Stimulated activated CD8-positive, alpha-beta memory T cell treated with anti-CD3 and anti-CD28 coated beads, Interleukin-12 subunit alpha, Interleukin-12 subunit beta, amount 100 ng/mL, for 24 hours (primary cell): Measurements from ENCODE around the gene DPCD.
A peak's percentile ranks its signal among the peaks of the same experiment; 100 is the strongest.
"Not testable (repeated sequence)": the region's sequence is repeated elsewhere in the genome, so short reads cannot be mapped to it uniquely, and the experiment has no call there.

Source experiments
- DNase-seq: peaks from one replicate; pipeline ENCODE4 v3.0.0-alpha.2; 2020; ENCODE audit errors: extremely low read depth

Gene DPCD

DNA sequence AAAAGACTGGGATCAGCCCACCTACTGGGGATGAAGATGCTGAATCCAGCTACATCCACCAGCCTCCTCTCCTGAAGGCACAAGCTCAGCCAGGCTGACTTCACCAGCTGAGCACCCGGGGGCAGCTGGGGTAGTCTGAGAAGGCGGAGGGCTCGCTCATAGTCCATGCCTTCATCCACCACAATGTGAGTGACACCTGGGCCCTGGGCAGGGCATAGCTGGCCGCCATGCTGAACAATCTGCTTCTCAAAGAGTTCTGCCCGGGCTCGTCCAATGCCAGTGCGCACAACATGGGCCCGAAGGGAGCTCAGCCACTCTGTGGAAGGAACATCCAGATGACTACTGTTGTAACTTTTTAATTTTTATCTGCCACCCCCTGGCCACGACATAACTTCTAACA lies 2.3 kb upstream of the DPCD start:
- DNase-seq: no peak

DNA sequence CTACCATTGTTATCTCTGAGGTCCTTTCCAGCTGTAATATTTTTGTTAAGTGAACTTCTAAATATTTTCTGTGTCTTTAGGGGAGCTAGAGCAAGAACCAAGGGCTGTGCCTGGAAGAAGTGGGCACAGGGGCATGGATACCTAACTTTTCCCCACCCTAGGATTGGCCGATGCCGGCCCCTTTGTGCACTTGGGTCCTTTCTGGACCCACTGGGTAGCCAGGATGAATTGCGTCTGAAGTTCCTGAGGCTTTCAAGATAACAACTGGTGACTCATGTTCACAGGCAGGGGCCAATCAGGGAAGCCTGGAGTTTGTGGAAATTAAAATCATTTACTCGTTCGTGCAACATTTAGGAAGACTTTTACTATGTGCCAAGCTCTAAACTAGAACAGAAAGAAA lies 758 bp downstream of the DPCD start:
- DNase-seq: no peak

GRCh38 chr10:101593331-101593730 lies 5.2 kb downstream of the DPCD start:
- not testable (repeated sequence) for DNase-seq

DNA sequence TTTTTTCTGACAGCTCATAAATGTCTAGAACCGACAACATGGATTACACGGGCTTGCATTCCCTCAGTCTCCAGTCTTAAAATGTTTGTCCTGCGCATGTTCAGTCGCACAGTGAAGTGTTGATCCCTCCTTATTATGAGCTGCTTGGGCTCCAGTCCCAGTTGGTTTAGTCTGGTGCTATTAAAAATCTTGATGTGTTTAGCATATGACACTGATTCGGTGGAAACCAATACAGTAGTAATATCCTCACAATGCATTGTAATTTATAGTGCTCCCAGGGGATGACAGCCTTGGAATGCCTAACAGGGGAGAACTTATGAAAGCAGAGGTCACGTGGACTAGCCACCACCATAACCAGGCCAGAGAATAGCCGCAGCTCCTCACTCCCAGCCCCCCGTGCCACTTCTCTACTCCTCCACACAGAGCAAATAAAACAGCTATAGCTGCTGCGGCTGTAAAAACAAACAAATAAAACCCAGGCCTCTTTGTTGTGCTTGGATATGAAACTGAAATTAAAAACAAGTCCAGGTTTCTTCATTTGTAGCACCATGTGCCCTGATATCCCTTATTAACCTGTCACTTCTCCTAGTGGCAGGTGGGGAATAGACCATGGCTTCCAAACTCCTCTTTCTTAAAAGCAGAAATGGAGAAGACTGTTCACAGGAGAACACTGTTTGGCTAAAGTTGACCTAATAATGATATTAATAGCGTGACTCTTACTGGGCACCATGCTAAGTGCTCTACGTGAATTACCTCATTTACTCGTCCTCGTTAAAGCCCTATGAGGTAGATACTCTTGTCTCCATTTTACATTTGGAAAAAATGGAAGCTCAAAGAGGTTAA lies 7.7 kb downstream of the DPCD start:
- DNase-seq: no peak

DNA sequence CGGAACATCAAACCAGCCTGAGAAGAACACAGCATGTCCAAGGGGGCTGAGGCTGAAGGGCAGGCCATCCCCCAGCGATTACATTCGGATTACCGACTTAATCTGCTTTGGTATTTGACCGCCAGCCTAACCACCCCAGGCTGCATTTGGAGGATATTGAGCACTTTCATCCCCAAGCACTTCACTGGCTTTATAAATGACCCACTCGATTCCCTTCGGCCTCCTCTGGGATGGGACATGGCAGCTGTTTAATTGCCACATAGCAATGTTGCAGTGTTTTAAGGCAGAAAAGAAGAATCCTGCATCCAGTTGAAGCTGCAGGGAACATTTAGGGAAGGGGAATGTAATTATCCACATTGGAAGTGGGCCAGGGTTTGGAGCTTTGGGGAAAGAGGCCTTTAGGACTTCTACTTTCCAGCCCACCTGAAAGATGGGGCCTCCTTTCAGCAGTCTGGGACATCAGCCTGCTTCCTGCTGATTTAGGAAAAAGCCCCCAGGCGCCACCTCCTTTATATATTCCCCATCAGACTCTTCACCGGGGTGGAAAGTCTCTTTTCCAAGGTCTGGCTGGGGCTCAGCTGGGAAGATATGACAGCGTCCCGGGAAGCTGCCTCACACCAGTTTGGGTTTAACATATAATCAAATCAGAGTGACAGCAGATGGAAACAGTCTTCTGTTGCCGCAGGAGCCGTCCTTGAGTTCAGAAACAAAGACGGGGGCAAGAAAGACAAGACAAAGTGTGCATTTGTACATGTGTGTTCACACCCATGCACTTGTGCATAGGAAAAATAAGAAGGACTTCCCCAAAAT lies 9.2 kb downstream of the DPCD start:
- DNase-seq: no peak

- no peak for DNase-seq
Measured at GRCh38 chr10:101601541-101601940, 13.4 kb downstream of the DPCD start.

- DNase-seq: peak; percentile 26
Measured at GRCh38 chr10:101602761-101603398, 14.8 kb downstream of the DPCD start.

GRCh38 chr10:101607124-101607523 lies 19.0 kb downstream of the DPCD start:
- no peak for DNase-seq

- no peak for DNase-seq
Measured at GRCh38 chr10:101609481-101609880, 21.4 kb downstream of the DPCD start.

- DNase-seq: no peak
Measured at GRCh38 chr10:101611096-101611905, 23.2 kb downstream of the DPCD start.

- no peak for DNase-seq
Measured at GRCh38 chr10:101612086-101612485, 24.0 kb downstream of the DPCD start.

GRCh38 chr10:101612872-101613271 lies 24.8 kb downstream of the DPCD start:
- DNase-seq: no peak

DNA sequence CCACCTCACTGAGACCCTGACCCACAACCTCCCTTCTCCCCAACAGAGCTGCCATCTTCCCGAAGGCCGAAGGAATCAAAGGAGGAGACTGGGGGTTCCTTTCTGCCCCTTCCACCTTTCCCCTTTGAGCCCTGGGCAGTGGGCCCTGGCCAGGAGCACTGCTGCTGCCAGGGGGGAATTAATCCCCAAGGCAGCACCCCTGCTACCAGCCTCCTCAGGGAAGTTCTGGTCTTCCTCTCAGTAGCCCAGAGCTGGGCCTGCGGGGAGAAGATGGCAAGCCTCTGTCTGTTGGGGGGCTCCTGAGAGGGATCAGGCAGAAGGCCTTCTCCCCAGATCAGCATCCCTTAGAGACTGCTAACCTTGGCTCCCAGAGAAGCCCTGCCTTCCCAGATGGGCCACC lies 25.5 kb downstream of the DPCD start:
- DNase-seq: no peak

DNA sequence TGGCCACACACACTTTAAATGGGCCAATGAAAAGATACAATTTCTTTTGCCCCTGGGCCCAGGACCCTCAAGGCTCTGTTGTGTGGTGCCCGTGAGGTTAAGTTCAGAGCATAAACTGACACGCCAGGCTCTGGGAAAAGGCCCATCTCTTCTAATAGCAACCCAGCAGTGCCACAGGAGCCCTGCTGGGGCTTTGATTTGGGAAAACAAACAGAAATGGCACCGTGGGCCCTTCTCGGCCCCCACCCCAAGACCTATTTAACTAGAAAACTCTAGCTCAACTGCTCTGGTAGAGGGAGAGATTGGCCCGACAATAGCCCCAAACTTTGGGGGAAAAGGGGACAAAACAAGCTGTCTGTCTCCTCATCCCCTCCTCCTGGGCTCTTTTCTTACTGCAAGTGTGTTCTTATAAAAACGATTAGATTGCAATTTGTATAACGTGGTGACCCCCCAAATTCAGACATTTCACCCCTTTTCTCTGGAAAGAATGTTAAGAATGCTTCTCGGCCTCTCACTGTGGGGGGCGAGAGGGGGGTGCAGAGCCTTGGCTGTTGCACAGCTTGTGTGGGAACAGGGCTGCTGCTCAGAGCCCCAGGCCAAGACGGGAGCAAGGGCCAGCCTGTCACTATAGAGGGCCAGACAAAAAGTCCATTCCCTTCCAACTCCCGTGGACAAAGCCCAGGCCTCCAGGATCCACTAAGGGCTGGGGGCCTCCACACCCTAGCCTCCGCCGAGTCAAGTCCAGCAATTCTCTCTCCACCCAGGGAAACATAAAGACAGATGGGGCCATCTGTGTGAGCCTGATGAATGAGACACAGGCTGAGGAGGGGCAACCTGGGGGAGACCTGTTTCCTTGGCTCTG lies 26.8 kb downstream of the DPCD start:
- DNase-seq: no peak

DNA sequence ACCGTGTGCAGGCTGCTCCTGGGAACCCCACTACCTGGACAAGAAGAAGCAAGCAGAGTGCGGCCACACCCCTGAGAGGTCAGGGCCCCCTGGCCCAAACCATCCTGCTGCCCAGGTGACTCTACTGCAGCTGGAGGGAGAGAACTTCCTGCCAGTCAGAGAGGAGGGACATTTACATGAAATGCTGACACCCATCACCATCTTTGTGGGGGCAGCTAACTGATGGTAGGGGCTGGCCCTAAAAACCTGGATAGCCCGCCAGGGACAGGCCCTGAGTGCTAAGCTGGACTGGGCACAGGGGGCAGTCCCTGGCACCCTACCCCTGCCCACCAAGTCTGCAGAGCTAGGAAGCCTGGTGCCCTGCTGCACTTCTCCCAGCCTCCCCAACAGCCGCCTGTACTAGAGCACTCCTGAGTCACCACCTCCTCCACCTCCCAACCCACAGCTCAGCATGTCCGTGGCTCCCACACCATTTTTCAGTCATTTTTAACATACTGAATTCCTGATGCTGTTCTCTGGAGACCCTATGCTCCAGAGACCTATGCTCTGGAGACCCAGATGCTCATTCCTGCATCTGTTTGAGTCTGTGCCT lies 27.5 kb downstream of the DPCD start:
- DNase-seq: no peak

DNA sequence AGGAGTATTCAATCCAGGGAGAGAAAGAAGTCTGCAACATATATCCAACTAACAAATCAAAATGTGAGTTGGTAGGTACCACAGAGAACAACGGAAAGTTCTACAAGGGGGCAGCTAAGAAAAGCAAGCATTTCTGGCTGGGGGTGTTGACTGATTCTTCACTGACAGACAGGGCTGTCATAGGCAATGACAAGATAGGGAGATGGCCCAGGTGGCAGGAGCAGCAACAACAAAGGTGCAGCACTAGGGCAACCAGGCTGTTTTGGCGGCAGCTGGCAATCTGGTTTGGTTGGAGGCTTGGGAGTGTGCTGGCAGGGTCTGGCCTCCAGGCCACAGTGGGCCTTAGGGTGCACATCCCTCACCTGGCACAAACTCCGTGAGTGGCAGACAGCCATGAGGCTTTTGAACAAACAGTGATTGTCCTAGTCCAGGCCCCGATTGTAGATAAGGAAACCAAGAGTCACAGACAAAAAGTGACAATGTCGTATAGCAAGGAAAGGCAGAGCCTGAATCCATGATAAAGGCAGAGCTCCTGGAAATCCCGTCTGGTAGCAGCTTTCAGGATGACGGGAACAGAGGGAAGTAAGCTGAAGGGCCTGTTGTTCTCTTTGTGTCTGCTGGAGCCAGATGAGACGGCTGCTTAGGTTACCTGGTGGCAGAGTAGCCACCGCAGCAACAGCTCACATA lies 28.4 kb downstream of the DPCD start:
- DNase-seq: no peak

DNA sequence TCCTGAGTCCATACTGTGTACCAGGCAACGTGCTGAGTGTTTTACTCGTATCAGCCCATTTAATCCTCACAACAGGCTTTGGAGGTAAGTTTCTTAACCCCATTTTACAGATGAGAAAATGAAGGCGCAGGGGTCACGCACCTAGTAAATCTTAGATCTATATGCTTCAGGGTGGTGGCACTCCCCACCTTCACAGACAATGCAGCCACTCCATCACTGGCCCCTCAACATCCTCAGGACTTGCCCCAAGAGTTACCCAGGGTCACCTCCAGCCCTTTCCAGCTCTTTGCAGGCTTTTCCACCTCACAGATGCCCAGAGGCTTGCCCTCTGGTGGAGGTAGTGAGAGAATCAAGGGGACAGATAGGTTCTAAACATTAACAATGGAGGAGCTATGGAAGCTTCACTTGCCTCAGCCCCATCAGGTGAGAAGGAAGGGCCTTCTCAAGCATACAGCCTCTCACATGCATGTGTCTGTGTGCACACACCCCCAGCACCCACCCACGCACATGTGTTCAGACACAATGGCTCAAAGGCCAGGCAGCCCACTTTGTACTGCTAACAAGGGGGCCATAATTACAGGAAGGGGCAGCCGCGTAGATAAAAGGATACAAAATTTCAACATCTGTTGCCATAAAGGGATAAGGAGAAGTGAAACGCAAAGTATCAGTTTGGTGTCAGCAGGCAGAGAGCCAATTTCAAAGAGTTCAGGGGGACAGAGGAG lies 29.1 kb downstream of the DPCD start:
- DNase-seq: no peak

DNA sequence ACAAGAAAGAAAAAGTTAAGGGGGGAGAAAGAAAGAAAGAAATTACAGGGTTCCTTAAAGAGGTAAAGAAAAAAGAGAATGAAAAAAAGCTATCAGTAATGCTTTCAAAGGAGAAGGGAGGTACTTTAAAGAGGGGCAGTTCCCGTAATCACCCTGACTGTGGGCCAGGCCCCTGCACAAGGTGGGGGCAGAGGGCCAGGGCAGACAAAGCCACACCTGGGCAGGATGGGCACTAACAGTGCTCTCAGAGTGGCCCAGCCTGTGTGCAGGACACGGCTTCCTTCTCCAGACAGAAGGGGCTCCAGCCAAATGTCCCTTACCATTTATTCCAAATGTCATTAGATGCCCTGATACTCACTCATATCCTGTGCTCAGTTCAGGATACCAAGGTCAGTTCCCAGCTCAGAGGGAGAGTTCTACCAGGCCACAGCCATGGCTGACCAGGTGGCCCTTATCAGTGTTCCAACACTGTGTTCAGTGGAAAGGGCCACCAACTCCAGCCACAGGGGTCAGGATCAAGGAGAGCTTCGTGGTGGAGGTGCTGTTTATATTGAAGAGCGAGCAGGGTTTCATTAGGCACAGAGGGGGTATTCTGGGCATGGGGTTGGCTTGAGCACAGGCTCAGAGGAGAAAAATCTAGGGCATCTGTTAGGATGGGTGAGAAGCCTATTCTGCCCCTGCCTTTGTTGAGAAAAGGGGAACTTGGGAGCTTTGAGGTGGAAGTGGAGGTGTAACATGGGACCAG lies 29.9 kb downstream of the DPCD start:
- DNase-seq: no peak
